PC-3 (cell line): Measurements from ENCODE around the gene MYO18A.

Experiments used
- EZH2 ChIP-seq: fragments of 300-600 bp; sonication (generic); IDR thresholded peaks from one replicate; pipeline ENCODE4 v1.6.1; 2017; ENCODE audit warnings: antibody characterized with exemption, mild to moderate bottlenecking, low read length; ENCODE audit not compliant: unreplicated experiment
- TF ChIP-seq, protein P1 (sequence below): fragments of 300-600 bp; sonication (generic); conservative IDR thresholded peaks from 2 replicates; pipeline ENCODE4 v1.5.1; 2017; ENCODE audit warnings: antibody characterized with exemption, low read depth, mild to moderate bottlenecking, low read length

DNA sequence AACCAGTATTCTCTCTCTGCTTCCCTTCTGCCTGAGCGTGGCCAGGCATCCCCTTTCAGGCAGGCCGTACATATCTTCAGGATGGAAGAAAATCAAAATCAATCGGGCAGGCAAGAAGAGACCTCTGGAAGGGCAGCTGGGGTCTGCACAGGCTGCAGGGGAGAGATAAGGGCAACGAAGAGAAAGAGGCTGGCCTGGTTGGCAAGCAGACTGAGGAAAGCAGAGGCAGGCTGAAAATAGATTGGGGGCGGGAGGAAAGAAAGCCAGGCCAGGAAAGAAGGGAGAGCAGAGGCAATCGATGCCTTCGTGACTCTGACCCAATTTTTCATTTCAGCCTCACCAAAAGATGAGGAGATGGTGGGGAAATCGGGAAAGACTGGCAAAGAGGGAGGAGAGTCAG lies 119.2 kb downstream of the MYO18A start:
- TF ChIP-seq, protein P1, sequence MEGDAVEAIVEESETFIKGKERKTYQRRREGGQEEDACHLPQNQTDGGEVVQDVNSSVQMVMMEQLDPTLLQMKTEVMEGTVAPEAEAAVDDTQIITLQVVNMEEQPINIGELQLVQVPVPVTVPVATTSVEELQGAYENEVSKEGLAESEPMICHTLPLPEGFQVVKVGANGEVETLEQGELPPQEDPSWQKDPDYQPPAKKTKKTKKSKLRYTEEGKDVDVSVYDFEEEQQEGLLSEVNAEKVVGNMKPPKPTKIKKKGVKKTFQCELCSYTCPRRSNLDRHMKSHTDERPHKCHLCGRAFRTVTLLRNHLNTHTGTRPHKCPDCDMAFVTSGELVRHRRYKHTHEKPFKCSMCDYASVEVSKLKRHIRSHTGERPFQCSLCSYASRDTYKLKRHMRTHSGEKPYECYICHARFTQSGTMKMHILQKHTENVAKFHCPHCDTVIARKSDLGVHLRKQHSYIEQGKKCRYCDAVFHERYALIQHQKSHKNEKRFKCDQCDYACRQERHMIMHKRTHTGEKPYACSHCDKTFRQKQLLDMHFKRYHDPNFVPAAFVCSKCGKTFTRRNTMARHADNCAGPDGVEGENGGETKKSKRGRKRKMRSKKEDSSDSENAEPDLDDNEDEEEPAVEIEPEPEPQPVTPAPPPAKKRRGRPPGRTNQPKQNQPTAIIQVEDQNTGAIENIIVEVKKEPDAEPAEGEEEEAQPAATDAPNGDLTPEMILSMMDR, result no peak
- no peak for TF ChIP-seq EZH2
